Karpas-422 (cell line): ENCODE data around the gene ERBB4. TPM values are rescaled to one million over a fixed set of nuclear protein-coding genes. Genes with fewer than 3 reads are reported as not detected.

Experiments
- DNase-seq: peaks from one replicate; pipeline ENCODE4 v3.0.0-alpha.2; 2015
- H2AFZ ChIP-seq: fragments of 200-600 bp; sonication (generic); 2 replicates; pipeline ENCODE4 v1.6.1; 2014; ENCODE audit warnings: antibody characterized with exemption, low read length, mixed read lengths
- H3K27ac ChIP-seq: fragments of 200-600 bp; sonication (generic); 2 replicates; pipeline ENCODE4 v1.5.1; 2014; ENCODE audit warnings: mild to moderate bottlenecking, low read length, moderate library complexity
- H3K27me3 ChIP-seq: fragments of 200-600 bp; sonication (generic); 2 replicates; pipeline ENCODE4 v1.6.1; 2014; ENCODE audit warnings: low read length, mixed read lengths
- H3K36me3 ChIP-seq: fragments of 200-600 bp; sonication (generic); 2 replicates; pipeline ENCODE4 v1.6.1; 2014; ENCODE audit warnings: low read length, mixed read lengths; ENCODE audit not compliant: insufficient read depth
- H3K4me1 ChIP-seq: fragments of 200-600 bp; sonication (generic); 2 replicates; pipeline ENCODE4 v1.6.1; 2014; ENCODE audit warnings: mild to moderate bottlenecking, low read length, mixed read lengths
- H3K4me2 ChIP-seq: fragments of 200-600 bp; sonication (generic); 2 replicates; pipeline ENCODE4 v1.6.1; 2014; ENCODE audit warnings: low read length, low read depth, mild to moderate bottlenecking; ENCODE audit not compliant: poor library complexity, severe bottlenecking
- H3K4me3 ChIP-seq: fragments of 200-600 bp; sonication (generic); 2 replicates; pipeline ENCODE4 v1.5.1; 2014; ENCODE audit warnings: mild to moderate bottlenecking, antibody characterized with exemption, low read length, mixed read lengths
- H3K79me2 ChIP-seq: fragments of 200-600 bp; sonication (generic); 2 replicates; pipeline ENCODE4 v1.6.1; 2014; ENCODE audit warnings: mild to moderate bottlenecking, low read length, mixed read lengths
- H3K9ac ChIP-seq: fragments of 200-600 bp; sonication (generic); 2 replicates; pipeline ENCODE4 v1.6.0; 2014; ENCODE audit warnings: low read length
- H3K9me2 ChIP-seq: fragments of 200-600 bp; sonication (generic), shearing (Covaris generic); replicated peaks from 2 replicates; pipeline ENCODE4 v1.6.0; 2014; ENCODE audit warnings: mild to moderate bottlenecking, low read length, moderate library complexity; ENCODE audit not compliant: insufficient read depth
- H3K9me3 ChIP-seq: fragments of 300-700, 200-600 bp; sonication (generic); 2 replicates; pipeline ENCODE4 v1.6.1; 2014; ENCODE audit warnings: low read length, mixed read lengths
- H4K20me1 ChIP-seq: fragments of 200-600 bp; sonication (generic); 2 replicates; pipeline ENCODE4 v1.6.1; 2014; ENCODE audit warnings: mild to moderate bottlenecking, antibody characterized with exemption, low read length, low read depth; ENCODE audit not compliant: insufficient read depth
- total RNA-seq: library from RNA; depleted of rRNA; stranded (reverse); fragments of >200 nt; shearing (Covaris generic); gene quantifications from 2 replicates; pipeline ENCODE4 v1.2.3, GENCODE V29; 2014; ENCODE audit warnings: low replicate concordance

The ERBB4 gene
- total RNA-seq, 1 experiment from 2014 or later: not detected

DNA sequence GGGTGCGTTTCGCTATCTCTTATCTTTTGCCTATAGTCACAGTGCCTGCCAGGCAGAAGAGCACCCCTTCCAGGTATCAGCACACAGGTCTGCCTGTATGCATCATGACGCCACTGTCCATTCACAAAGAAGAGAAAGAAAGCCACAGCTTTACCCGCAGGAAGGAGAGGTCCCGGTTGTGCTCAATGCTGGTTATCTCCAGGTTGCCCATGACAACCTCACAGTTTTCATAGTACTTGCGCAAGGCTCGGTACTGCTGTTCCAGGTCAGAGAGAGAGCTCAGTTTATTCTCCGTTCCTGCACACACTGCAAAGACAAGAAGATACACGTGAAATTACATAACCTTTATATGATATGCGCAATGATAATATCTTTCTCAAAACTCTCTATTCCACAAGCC is 414.0 kb downstream of the ERBB4 start:
- H3K9ac ChIP-seq: no peak overlapping the region
- H3K27me3 ChIP-seq: no peaks in the 10 kb centered on the region
- H3K4me1 ChIP-seq: no peaks in the 10 kb centered on the region
- H4K20me1 ChIP-seq: no peaks in the 10 kb centered on the region
- no peak overlapping the region for H2AFZ ChIP-seq
- H3K27ac ChIP-seq: no peak overlapping the region
- H3K79me2 ChIP-seq: no peaks in the 10 kb centered on the region
- no peak for DNase-seq
- no peaks in the 10 kb centered on the region for H3K9me2 ChIP-seq
- peaks cover 7% of the 10 kb centered on the region; the same call in 1 of the 2 replicates for H3K9me3 ChIP-seq
- no peaks in the 10 kb centered on the region for H3K36me3 ChIP-seq
- H3K4me3 ChIP-seq: no peak overlapping the region
- H3K4me2 ChIP-seq: no peak overlapping the region

DNA sequence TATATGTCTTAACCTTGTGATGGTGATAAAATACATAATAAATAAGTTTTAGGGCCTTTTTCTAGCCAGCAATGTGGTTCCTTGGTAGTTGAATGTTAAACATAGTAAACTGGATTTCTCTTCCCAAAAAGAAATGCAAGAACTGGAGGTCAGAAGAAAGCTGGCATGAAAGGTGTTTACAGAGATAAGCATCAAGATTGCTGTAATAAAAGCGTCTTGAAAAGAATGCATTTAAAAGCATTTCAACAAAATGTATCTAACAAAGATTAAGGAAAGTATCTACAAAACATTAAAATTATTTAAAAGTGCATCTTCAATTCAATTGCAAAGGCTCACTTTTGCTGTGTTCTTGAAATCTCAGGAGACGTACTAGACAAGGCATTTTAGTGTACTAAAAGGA is 419.0 kb downstream of the ERBB4 start:
- no peak overlapping the region for H2AFZ ChIP-seq
- H3K27ac ChIP-seq: no peak overlapping the region
- H4K20me1 ChIP-seq: no peaks in the 10 kb centered on the region
- H3K4me3 ChIP-seq: no peak overlapping the region
- H3K4me1 ChIP-seq: no peaks in the 10 kb centered on the region
- H3K79me2 ChIP-seq: no peaks in the 10 kb centered on the region
- no peaks in the 10 kb centered on the region for H3K27me3 ChIP-seq
- no peaks in the 10 kb centered on the region for H3K36me3 ChIP-seq
- peaks cover 6% of the 10 kb centered on the region; the same call in 1 of the 2 replicates for H3K9me3 ChIP-seq
- H3K4me2 ChIP-seq: no peak overlapping the region
- DNase-seq: no peak
- H3K9ac ChIP-seq: no peak overlapping the region
- no peaks in the 10 kb centered on the region for H3K9me2 ChIP-seq

DNA sequence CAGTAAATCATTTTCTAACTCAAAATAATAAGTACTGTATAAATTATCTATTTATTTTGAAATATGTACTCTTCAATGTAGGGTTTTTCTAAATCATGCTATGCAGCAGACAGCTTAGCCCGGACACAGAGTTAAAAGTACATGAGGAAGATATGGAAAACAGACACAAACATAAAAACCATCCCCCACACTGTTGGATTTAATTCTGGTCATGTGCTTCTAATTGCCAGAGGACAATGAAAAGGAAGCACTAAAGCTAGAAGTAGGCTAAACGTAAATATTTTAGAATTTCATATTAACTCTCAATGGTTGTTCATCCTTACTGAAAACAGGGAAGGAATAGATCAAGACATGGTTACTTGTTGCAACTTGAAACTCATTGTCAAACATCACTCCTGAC is 420.7 kb downstream of the ERBB4 start:
- Histone ChIP-seq H3K36me3 (no peaks in the 10 kb centered on the region), H4K20me1 (no peaks in the 10 kb centered on the region), H3K9ac (no peak overlapping the region), H3K4me3 (no peak overlapping the region), H3K4me2 (no peak overlapping the region), H2AFZ (no peak overlapping the region), H3K9me2 (no peaks in the 10 kb centered on the region), H3K27me3 (no peaks in the 10 kb centered on the region), H3K27ac (no peak overlapping the region), H3K79me2 (no peaks in the 10 kb centered on the region), H3K4me1 (no peaks in the 10 kb centered on the region), H3K9me3 (peaks cover 4% of the 10 kb centered on the region; the same call in 1 of the 2 replicates)
- no peak for DNase-seq

DNA sequence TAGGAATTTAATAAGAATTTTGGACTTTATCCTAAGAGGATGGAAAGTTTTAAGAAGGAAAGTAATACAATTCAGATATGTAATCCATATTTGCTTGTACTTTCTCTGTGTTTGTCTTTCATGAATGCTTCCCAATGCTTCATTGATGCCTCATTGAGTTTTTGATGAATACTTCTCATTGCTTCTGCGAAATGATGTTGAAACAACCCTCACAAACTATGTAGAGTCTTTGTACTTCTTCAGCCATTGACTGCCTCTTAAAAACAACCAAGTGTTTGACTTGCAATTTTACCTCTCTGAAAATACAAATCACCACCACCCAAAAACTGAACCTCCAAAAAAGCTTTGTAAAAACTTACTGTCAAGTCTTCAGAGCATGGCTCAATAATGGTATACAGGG is 424.1 kb downstream of the ERBB4 start:
- H3K4me2 ChIP-seq: no peak overlapping the region
- peaks cover 4% of the 10 kb centered on the region; the same call in 1 of the 2 replicates for H3K9me3 ChIP-seq
- H3K27ac ChIP-seq: no peak overlapping the region
- H2AFZ ChIP-seq: no peak overlapping the region
- no peaks in the 10 kb centered on the region for H3K36me3 ChIP-seq
- no peaks in the 10 kb centered on the region for H3K4me1 ChIP-seq
- DNase-seq: no peak
- no peaks in the 10 kb centered on the region for H3K27me3 ChIP-seq
- no peak overlapping the region for H3K4me3 ChIP-seq
- H3K9ac ChIP-seq: no peak overlapping the region
- no peaks in the 10 kb centered on the region for H3K9me2 ChIP-seq
- H3K79me2 ChIP-seq: no peaks in the 10 kb centered on the region
- no peaks in the 10 kb centered on the region for H4K20me1 ChIP-seq

DNA sequence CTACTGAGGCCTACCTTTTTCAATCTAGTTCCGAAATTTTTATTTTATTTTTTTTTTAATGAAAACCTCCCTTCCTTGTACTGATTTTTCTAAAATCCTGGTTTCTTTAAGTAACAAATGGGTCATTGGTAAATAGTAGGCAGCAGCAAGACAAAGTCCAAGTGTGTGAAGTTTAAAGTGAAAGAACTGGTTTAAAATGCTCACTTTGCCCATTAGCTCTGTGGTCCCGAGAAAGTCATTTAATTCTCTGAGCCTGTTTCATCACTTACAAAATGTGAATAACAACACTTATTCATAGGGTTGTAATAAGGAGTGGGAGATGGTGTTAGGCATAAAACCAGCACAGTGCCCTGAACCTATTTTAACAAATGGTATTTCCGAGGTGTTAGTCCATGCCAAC is 426.2 kb downstream of the ERBB4 start:
- Histone ChIP-seq H3K27me3 (no peaks in the 10 kb centered on the region), H3K4me2 (no peak overlapping the region), H3K9ac (no peak overlapping the region), H3K27ac (no peak overlapping the region), H3K9me3 (no peaks in the 10 kb centered on the region; the same call in 1 of the 2 replicates), H2AFZ (no peak overlapping the region), H3K79me2 (no peaks in the 10 kb centered on the region), H3K9me2 (no peaks in the 10 kb centered on the region), H3K4me3 (no peak overlapping the region), H3K36me3 (no peaks in the 10 kb centered on the region), H4K20me1 (no peaks in the 10 kb centered on the region), H3K4me1 (no peaks in the 10 kb centered on the region)
- no peak for DNase-seq

DNA sequence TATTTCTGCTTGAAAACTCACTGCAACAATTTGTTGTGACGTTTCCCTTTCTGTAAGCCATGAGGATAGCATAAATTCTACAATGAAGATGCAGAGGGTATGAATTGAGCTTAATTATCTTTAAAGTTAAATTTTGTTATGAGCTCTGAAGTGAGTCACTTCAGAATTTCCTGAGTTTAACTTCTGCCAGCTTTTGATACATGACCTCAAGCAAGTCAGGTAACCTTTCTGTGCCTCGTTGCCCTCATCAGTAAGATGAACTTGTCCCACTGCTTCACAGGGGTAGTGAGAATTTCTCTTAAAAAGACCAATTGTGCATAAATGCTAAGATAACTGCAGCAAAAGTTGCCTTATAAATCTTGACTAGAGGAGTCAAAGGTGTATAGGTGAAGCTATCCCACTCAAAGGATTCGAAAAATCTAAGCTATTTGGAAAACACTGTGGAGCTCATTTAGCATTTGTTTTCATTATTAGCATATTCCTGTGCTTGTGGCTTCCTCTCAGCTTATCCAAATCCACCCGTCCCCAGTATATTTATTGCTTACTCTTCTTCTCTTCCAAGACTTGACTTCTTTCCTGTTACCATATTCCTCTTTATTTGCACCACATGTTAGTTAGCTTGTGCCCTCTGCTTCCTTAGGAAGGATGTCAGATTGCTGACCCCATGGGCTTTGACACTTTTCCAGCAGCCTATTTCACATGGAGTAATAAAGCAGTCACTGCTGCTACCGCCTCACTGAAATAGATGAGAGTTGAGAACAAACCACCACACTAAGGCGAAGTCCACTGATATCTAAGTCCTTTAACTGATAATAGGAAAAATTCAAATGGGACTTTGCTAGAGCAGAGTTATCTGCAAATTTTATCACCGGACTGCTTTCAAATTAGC is 428.6 kb downstream of the ERBB4 start:
- Histone ChIP-seq H3K9ac (no peak overlapping the region), H3K4me2 (no peak overlapping the region), H3K9me3 (no peaks in the 10 kb centered on the region), H3K27me3 (no peaks in the 10 kb centered on the region), H2AFZ (no peak overlapping the region), H3K36me3 (no peaks in the 10 kb centered on the region), H3K79me2 (no peaks in the 10 kb centered on the region), H3K9me2 (no peaks in the 10 kb centered on the region), H3K27ac (no peak overlapping the region), H3K4me3 (no peak overlapping the region), H4K20me1 (no peaks in the 10 kb centered on the region), H3K4me1 (no peaks in the 10 kb centered on the region)
- DNase-seq: no peak

DNA sequence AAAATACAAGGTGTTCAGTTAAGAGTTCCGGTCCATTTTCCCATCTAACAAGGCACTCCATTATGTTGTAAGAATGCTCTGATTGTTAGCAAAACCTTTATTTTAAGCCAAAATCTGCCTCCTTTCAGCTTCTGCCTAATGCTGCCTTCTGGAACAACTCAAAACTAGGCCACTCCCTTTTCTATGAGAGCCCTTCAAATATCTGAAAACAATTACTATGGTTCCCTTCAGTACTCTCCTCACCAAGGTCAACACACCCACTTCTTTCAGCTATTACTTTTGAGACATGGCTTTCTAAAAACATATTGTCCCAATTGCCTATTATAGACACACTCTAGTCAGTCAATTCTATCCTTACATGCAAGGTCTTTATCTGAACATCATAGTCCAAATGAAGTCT is 429.4 kb downstream of the ERBB4 start:
- no peaks in the 10 kb centered on the region for H4K20me1 ChIP-seq
- H3K9ac ChIP-seq: no peak overlapping the region
- H3K4me2 ChIP-seq: no peak overlapping the region
- H3K4me1 ChIP-seq: no peaks in the 10 kb centered on the region
- peaks cover 4% of the 10 kb centered on the region; the same call in 1 of the 2 replicates for H3K9me3 ChIP-seq
- no peak for DNase-seq
- no peaks in the 10 kb centered on the region for H3K27me3 ChIP-seq
- H2AFZ ChIP-seq: no peak overlapping the region
- no peaks in the 10 kb centered on the region for H3K9me2 ChIP-seq
- no peak overlapping the region for H3K4me3 ChIP-seq
- no peak overlapping the region for H3K27ac ChIP-seq
- H3K79me2 ChIP-seq: no peaks in the 10 kb centered on the region
- no peaks in the 10 kb centered on the region for H3K36me3 ChIP-seq

DNA sequence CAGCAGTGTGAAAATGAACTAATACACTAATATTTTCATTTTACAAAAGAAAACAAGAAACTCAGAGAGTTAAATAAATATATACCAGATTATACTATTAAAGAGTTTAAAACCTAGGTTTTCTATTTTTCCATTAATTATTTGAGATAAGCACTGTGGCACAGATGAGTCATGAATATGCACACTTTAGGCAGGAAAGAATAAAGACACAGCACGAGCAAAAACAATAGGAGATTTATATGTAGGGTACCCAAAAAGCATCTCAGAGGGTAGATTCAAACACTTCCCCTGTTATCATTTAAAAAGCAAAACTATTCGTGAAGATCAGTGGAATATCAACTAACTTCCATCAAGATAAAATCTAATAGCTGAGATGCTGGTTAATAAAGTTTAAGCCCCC is 430.6 kb downstream of the ERBB4 start:
- Histone ChIP-seq H4K20me1 (no peaks in the 10 kb centered on the region), H3K27ac (no peak overlapping the region), H3K4me1 (no peaks in the 10 kb centered on the region), H3K4me2 (no peak overlapping the region), H2AFZ (no peak overlapping the region), H3K79me2 (no peaks in the 10 kb centered on the region), H3K9ac (no peak overlapping the region), H3K9me2 (no peaks in the 10 kb centered on the region), H3K36me3 (no peaks in the 10 kb centered on the region), H3K4me3 (no peak overlapping the region), H3K9me3 (peaks cover 5% of the 10 kb centered on the region; the same call in 1 of the 2 replicates), H3K27me3 (no peaks in the 10 kb centered on the region)
- DNase-seq: no peak
